K562 (cell line): ENCODE results near the gene TMTC4.

ENCODE experiments used
- ARHGAP35 ChIP-seq: fragments of 450-650 bp; IDR thresholded peaks from 2 replicates; pipeline ENCODE4 v1.6.1; 2018; ENCODE audit not compliant: partially characterized antibody
- BDP1 ChIP-seq: IDR thresholded peaks from 3 replicates; pipeline ENCODE4 v1.6.1; 2011; ENCODE audit not compliant: insufficient read length, insufficient read depth
- CHD1 ChIP-seq: fragments of 200-600 bp; sonication (generic); IDR thresholded peaks from one replicate; pipeline ENCODE4 v1.6.1; 2012; ENCODE audit warnings: mild to moderate bottlenecking, moderate library complexity, low read length, inconsistent platforms
- GABPA ChIP-seq: fragments of 200-800 bp; sonication (Bioruptor generic); conservative IDR thresholded peaks from 2 replicates; pipeline ENCODE4 v1.6.1; 2016; ENCODE audit warnings: low read depth, missing genetic modification characterization, missing compliant biosample characterization
- KHSRP ChIP-seq: fragments of 450-650 bp; IDR thresholded peaks from 2 replicates; pipeline ENCODE4 v1.6.1; 2017
- TF ChIP-seq, protein P1 (sequence below), 3 experiments: IDR thresholded peaks in 2 of 3; conservative IDR thresholded peaks in 1 of 3; 2 replicates each; pipeline ENCODE4 v1.5.1; 2011 to 2012; ENCODE audit warnings: low read length in 3 of 3, mild to moderate bottlenecking in 3 of 3, control low read depth in 2 of 3, improper control_type of control experiment in 1 of 3, inconsistent platforms in 1 of 3, low read depth in 1 of 3, mixed read lengths in 1 of 3, moderate library complexity in 1 of 3; ENCODE audit not compliant: insufficient read depth in 2 of 3

DNA sequence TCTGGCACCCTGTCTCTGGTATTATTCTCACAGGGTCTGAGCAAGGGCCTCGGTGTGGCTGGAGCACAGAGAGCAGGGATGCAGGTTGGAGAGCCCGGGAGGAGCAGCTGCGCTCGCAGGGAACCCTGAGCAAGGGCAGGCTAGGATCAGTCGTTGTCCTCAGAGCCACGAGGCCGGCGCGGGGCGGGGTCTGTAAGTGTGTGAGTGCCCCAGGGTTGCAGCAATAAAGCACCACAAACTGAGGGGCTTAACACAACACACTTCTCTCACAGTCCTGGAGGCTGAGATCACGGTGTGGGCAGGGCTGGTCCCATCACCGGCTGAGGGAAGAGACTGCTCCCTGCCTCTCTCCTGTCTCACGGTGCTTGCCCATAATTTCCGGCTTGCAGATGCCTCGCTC is 47.5 kb downstream of the TMTC4 start:
- TF ChIP-seq BDP1: no peak
- TF ChIP-seq, protein P1, sequence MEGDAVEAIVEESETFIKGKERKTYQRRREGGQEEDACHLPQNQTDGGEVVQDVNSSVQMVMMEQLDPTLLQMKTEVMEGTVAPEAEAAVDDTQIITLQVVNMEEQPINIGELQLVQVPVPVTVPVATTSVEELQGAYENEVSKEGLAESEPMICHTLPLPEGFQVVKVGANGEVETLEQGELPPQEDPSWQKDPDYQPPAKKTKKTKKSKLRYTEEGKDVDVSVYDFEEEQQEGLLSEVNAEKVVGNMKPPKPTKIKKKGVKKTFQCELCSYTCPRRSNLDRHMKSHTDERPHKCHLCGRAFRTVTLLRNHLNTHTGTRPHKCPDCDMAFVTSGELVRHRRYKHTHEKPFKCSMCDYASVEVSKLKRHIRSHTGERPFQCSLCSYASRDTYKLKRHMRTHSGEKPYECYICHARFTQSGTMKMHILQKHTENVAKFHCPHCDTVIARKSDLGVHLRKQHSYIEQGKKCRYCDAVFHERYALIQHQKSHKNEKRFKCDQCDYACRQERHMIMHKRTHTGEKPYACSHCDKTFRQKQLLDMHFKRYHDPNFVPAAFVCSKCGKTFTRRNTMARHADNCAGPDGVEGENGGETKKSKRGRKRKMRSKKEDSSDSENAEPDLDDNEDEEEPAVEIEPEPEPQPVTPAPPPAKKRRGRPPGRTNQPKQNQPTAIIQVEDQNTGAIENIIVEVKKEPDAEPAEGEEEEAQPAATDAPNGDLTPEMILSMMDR (IDR thresholded peaks at IDR 0.05 in 2 of 3, conservative IDR thresholded peaks at IDR 0.05 in 1 of 3; ENCODE audit: insufficient read depth in 2 of 3, low read depth in 1 of 3, low read length in 3 of 3): no peak
- no peak for TF ChIP-seq KHSRP
- no peak for TF ChIP-seq GABPA (tag)
- no peak for TF ChIP-seq CHD1
- no peak for TF ChIP-seq ARHGAP35
